Mesothelial cell of epicardium (in vitro differentiated cells): ENCODE results near the gene TTC28. TPM values are rescaled to one million over a fixed set of nuclear protein-coding genes. Genes with fewer than 3 reads are reported as not detected.
A peak's percentile ranks its signal among the peaks of the same experiment; 100 is the strongest.

Experiments used
- DNase-seq, 2 experiments: peaks; one replicate each; pipeline ENCODE4 v3.0.0; 2021; ENCODE audit warnings: low spot score in 2 of 2; ENCODE audit not compliant: unreplicated experiment in 2 of 2
- H3K27ac Mint-ChIP-seq: 2 replicates; pipeline ENCODE4 v1.8.0; 2021; ENCODE audit warnings: mixed read lengths
- H3K27me3 Mint-ChIP-seq: 2 replicates; pipeline ENCODE4 v1.8.0; 2021; ENCODE audit warnings: low read depth, mixed read lengths
- H3K36me3 Mint-ChIP-seq: 2 replicates; pipeline ENCODE4 v1.8.0; 2021; ENCODE audit warnings: mixed read lengths
- H3K4me1 Mint-ChIP-seq: 2 replicates; pipeline ENCODE4 v1.8.0; 2021; ENCODE audit warnings: mixed read lengths
- H3K4me3 Mint-ChIP-seq: 2 replicates; pipeline ENCODE4 v1.8.0; 2021; ENCODE audit warnings: mild to moderate bottlenecking, moderate library complexity, mixed read lengths
- H3K9me3 Mint-ChIP-seq: 2 replicates; pipeline ENCODE4 v1.8.0; 2021; ENCODE audit warnings: mixed read lengths
- CTCF ChIP-seq: fragments of 200-600 bp; sonication (generic); IDR thresholded peaks from one replicate; pipeline ENCODE4 v1.5.0; 2021; ENCODE audit warnings: antibody characterized with exemption; ENCODE audit not compliant: unreplicated experiment
- total RNA-seq: library from RNA; stranded (reverse); gene quantifications from 3 replicates; pipeline ENCODE4 v1.2.1, GENCODE V29; 2021

Gene TTC28
- total RNA-seq, 1 donor from 2014 or later = 95.9 TPM

GRCh38 chr22:28594076-28594796 lies 85.4 kb downstream of the TTC28 start:
- H3K27me3 Mint-ChIP-seq = no peaks in the 10 kb centered on the region
- no peak for TF ChIP-seq CTCF
- H3K9me3 Mint-ChIP-seq = no peaks in the 10 kb centered on the region
- DNase-seq = no peak
- H3K4me1 Mint-ChIP-seq = peaks cover 23% of the 10 kb centered on the region
- no peaks in the 10 kb centered on the region for H3K36me3 Mint-ChIP-seq
- no peak overlapping the region for H3K4me3 Mint-ChIP-seq
- H3K27ac Mint-ChIP-seq = no peak overlapping the region

GRCh38 chr22:28593299-28593698 lies 86.3 kb downstream of the TTC28 start:
- no peak overlapping the region for H3K27ac Mint-ChIP-seq
- peaks cover 27% of the 10 kb centered on the region for H3K4me1 Mint-ChIP-seq
- H3K27me3 Mint-ChIP-seq = no peaks in the 10 kb centered on the region
- no peak for DNase-seq
- H3K9me3 Mint-ChIP-seq = no peaks in the 10 kb centered on the region
- H3K36me3 Mint-ChIP-seq = no peaks in the 10 kb centered on the region
- no peak overlapping the region for H3K4me3 Mint-ChIP-seq
- TF ChIP-seq CTCF = no peak

GRCh38 chr22:28589102-28589750 lies 90.4 kb downstream of the TTC28 start:
- TF ChIP-seq CTCF = no peak
- Mint-ChIP-seq H3K27ac (peak overlapping the region; percentile 32), H3K27me3 (no peaks in the 10 kb centered on the region), H3K4me3 (no peak overlapping the region), H3K9me3 (no peaks in the 10 kb centered on the region), H3K4me1 (peaks cover 15% of the 10 kb centered on the region), H3K36me3 (no peaks in the 10 kb centered on the region)
- DNase-seq = no peak

GRCh38 chr22:28585324-28585723 lies 94.3 kb downstream of the TTC28 start:
- H3K27me3 Mint-ChIP-seq = no peaks in the 10 kb centered on the region
- H3K36me3 Mint-ChIP-seq = no peaks in the 10 kb centered on the region
- no peak for TF ChIP-seq CTCF
- H3K4me3 Mint-ChIP-seq = no peak overlapping the region
- no peak overlapping the region for H3K27ac Mint-ChIP-seq
- DNase-seq = no peak
- H3K9me3 Mint-ChIP-seq = no peaks in the 10 kb centered on the region
- H3K4me1 Mint-ChIP-seq = peaks cover 27% of the 10 kb centered on the region

- no peak for DNase-seq
- H3K9me3 Mint-ChIP-seq = no peaks in the 10 kb centered on the region
- TF ChIP-seq CTCF = no peak
- H3K27me3 Mint-ChIP-seq = no peaks in the 10 kb centered on the region
- H3K36me3 Mint-ChIP-seq = no peaks in the 10 kb centered on the region
- H3K4me1 Mint-ChIP-seq = peaks cover 24% of the 10 kb centered on the region
- H3K4me3 Mint-ChIP-seq = peak overlapping the region; percentile 31
- peak overlapping the region; percentile 82 for H3K27ac Mint-ChIP-seq
Measured at GRCh38 chr22:28582806-28583205, 96.8 kb downstream of the TTC28 start.
